Breast epithelium (tissue), 3 donors: ENCODE results near the gene MAPK11.

Source experiments
- POLR2A ChIP-seq: fragments of 450-650 bp; IDR thresholded peaks from one replicate; pipeline ENCODE4 v1.6.1; 2016; ENCODE audit warnings: antibody characterized with exemption, mild to moderate bottlenecking, moderate library complexity
- TF ChIP-seq, protein P1 (sequence below), 3 donors: fragments of 450-650 bp; IDR thresholded peaks; one replicate each; pipeline ENCODE4 v1.5.1; 2016 to 2017; ENCODE audit warnings: antibody characterized with exemption in 3 of 3, mild to moderate bottlenecking in 3 of 3, moderate library complexity in 3 of 3

- no peak for TF ChIP-seq POLR2A
- TF ChIP-seq, protein P1, sequence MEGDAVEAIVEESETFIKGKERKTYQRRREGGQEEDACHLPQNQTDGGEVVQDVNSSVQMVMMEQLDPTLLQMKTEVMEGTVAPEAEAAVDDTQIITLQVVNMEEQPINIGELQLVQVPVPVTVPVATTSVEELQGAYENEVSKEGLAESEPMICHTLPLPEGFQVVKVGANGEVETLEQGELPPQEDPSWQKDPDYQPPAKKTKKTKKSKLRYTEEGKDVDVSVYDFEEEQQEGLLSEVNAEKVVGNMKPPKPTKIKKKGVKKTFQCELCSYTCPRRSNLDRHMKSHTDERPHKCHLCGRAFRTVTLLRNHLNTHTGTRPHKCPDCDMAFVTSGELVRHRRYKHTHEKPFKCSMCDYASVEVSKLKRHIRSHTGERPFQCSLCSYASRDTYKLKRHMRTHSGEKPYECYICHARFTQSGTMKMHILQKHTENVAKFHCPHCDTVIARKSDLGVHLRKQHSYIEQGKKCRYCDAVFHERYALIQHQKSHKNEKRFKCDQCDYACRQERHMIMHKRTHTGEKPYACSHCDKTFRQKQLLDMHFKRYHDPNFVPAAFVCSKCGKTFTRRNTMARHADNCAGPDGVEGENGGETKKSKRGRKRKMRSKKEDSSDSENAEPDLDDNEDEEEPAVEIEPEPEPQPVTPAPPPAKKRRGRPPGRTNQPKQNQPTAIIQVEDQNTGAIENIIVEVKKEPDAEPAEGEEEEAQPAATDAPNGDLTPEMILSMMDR (IDR thresholded peaks at IDR 0.05) = no peak
These were observed 7.7 kb downstream of the MAPK11 start for GRCh38 chr22:50262460-50262911.
